Stomach (tissue), 4 donors: ENCODE measurements around the gene SORL1.

Experiments
- EP300 ChIP-seq: sonication (generic); formaldehyde crosslinking; IDR thresholded peaks from one replicate; pipeline ENCODE4 v1.6.1; 2017; ENCODE audit warnings: antibody characterized with exemption
- POLR2A ChIP-seq, 4 donors: fragments of 450-650 bp; IDR thresholded peaks; one replicate each; pipeline ENCODE4 v1.6.1; 2016; ENCODE audit warnings: antibody characterized with exemption in 4 of 4, control low read depth in 2 of 4, mild to moderate bottlenecking in 1 of 4, moderate library complexity in 1 of 4
- POLR2AphosphoS5 ChIP-seq, 3 donors: sonication (generic); formaldehyde crosslinking; IDR thresholded peaks; one replicate each; pipeline ENCODE4 v1.6.1; 2016; ENCODE audit warnings: antibody characterized with exemption in 3 of 3
- TF ChIP-seq, protein P1 (sequence below), 7 experiments: fragments of 450-650 bp in 4 of 7; fragments of 200-600 bp in 3 of 7; sonication (generic) in 3 of 7; IDR thresholded peaks; one replicate each; pipeline ENCODE4 v1.5.1; 2016 to 2019; ENCODE audit warnings: antibody characterized with exemption in 7 of 7, control low read depth in 2 of 7, mild to moderate bottlenecking in 1 of 7

- TF ChIP-seq EP300, result no peak
- TF ChIP-seq, protein P1, sequence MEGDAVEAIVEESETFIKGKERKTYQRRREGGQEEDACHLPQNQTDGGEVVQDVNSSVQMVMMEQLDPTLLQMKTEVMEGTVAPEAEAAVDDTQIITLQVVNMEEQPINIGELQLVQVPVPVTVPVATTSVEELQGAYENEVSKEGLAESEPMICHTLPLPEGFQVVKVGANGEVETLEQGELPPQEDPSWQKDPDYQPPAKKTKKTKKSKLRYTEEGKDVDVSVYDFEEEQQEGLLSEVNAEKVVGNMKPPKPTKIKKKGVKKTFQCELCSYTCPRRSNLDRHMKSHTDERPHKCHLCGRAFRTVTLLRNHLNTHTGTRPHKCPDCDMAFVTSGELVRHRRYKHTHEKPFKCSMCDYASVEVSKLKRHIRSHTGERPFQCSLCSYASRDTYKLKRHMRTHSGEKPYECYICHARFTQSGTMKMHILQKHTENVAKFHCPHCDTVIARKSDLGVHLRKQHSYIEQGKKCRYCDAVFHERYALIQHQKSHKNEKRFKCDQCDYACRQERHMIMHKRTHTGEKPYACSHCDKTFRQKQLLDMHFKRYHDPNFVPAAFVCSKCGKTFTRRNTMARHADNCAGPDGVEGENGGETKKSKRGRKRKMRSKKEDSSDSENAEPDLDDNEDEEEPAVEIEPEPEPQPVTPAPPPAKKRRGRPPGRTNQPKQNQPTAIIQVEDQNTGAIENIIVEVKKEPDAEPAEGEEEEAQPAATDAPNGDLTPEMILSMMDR (IDR thresholded peaks at IDR 0.05), result no peak
- no peak for TF ChIP-seq POLR2A (IDR thresholded peaks at IDR 0.05)
- TF ChIP-seq POLR2AphosphoS5 (IDR thresholded peaks at IDR 0.05), result no peak
Observed at GRCh38 chr11:121574801-121575200, 122.7 kb downstream of the SORL1 start.
